Esophagus muscularis mucosa (tissue), 3 donors: ENCODE results near the gene KRTAP5-8.

ENCODE experiments used
- POLR2A ChIP-seq: fragments of 450-650 bp; IDR thresholded peaks from one replicate; pipeline ENCODE4 v1.6.1; 2017; ENCODE audit warnings: antibody characterized with exemption, moderate library complexity, mild to moderate bottlenecking, low read depth
- TF ChIP-seq, protein P1 (sequence below), 3 experiments: fragments of 200-600 bp in 2 of 3; fragments of 450-650 bp in 1 of 3; sonication (generic) in 2 of 3; IDR thresholded peaks; one replicate each; pipeline ENCODE4 v1.5.1; 2017 to 2019; ENCODE audit warnings: antibody characterized with exemption in 3 of 3, mild to moderate bottlenecking in 2 of 3, moderate library complexity in 1 of 3

DNA sequence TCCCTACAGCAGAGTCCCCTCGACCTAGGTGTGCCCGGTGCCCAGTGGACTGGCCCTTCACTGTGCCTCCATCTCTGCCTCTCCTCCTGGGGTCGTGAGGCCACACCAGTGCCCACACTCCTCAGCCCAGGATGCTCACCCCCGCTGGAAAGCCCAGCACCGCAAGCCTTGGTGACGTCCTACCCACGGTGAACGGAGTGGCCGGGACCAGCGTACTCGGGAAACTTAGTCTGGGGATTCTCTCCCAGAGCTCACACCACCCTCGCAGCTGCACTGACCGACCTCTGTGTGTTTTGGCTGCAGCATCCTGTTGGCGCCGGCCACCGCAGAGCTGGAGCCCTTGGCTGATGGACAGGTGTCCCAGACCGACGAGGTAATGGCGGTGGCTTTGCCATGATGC lies 46.3 kb upstream of the KRTAP5-8 start:
- TF ChIP-seq, protein P1, sequence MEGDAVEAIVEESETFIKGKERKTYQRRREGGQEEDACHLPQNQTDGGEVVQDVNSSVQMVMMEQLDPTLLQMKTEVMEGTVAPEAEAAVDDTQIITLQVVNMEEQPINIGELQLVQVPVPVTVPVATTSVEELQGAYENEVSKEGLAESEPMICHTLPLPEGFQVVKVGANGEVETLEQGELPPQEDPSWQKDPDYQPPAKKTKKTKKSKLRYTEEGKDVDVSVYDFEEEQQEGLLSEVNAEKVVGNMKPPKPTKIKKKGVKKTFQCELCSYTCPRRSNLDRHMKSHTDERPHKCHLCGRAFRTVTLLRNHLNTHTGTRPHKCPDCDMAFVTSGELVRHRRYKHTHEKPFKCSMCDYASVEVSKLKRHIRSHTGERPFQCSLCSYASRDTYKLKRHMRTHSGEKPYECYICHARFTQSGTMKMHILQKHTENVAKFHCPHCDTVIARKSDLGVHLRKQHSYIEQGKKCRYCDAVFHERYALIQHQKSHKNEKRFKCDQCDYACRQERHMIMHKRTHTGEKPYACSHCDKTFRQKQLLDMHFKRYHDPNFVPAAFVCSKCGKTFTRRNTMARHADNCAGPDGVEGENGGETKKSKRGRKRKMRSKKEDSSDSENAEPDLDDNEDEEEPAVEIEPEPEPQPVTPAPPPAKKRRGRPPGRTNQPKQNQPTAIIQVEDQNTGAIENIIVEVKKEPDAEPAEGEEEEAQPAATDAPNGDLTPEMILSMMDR (IDR thresholded peaks at IDR 0.05): no peak
- TF ChIP-seq POLR2A: no peak
